RKO (cell line): ENCODE data around the gene GNAT1.
"Not testable (repeated sequence)": the region's sequence is repeated elsewhere in the genome, so short reads cannot be mapped to it uniquely, and the experiment has no call there.

Experiments
- DNase-seq: peaks from one replicate; pipeline ENCODE4 v3.0.0-alpha.2; 2016; ENCODE audit warnings: low spot score

GNAT1 gene

GRCh38 chr3:50242851-50243542, 51.6 kb downstream of the GNAT1 start:
- no peak for DNase-seq

DNA sequence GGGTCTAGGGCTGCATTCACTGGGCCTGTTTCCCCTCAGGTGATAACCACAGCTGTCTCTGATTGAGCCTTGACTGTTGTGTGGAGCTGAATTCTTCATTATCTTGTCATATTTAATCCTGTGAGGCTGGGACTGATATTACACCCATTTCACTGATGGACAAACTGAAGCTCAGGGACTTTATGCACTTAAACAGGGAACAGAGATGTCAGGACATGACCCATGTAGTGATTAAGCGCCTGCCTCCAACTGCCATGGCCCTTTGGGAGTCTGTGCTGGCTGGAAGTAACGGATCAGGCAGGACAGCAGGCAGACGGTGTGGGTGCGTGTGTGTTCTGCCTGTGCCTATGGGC, 52.1 kb downstream of the GNAT1 start:
- no peak for DNase-seq

- DNase-seq: not testable (repeated sequence)
Measured at GRCh38 chr3:50244813-50245212, 53.4 kb downstream of the GNAT1 start.

DNA sequence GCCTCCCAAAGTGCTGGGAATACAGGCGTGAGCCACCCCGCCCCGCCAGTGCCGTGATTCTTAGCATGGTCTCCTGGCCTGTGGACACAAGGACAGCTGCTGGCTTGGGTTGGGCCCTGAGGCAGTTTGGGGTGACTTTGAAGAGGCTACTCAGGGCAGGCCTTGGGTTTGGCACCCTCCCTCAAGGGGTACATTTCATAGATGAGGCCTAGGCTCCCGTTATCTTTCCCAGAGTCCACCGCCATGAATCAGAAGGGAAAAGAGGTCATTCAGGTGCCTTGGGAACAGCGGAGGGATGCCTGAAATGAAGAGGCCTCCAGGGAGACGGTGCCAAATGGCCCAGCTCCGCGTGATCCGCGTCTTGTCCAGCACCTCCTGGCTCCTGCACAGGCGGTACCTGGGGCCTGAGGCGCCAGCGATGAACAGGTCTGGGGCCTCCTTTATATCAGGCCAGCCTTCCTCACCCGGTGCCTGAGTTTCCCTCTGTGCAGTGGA, 53.9 kb downstream of the GNAT1 start:
- DNase-seq: no peak

DNA sequence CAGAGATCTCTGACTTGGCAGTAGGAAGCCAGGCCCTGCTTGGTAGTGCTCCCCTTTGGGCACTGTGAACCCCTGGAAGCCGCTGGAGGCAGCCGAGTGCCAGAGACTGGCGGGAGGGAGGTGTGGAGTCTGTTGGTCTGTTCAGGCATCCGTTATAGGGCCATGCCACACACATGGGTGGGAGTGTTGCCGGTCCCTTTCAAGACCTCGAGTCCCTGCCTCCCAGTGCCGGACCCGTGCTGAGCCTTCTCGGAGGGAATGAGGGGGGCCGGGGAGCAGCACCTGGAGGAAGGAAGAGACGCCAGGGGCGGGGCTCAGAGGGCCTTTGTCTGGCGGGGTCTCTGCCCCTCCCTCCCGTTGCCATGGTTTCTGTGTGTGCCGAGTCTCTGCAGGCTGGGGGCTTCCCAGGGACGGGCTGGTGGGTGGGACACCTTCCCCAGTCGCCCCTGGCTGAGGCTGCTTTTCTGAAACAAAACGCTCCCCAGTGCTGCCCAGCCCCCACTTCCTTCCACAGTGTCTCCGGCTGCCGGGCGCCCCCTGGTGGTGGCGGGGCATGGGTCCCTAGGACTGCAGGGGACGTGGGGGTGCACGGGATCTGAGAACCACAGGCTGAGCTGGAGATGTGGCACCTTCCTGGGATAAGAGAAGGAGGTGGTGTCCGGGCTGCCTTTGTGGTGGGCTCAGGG, 54.6 kb downstream of the GNAT1 start:
- peak; percentile 69 for DNase-seq

DNA sequence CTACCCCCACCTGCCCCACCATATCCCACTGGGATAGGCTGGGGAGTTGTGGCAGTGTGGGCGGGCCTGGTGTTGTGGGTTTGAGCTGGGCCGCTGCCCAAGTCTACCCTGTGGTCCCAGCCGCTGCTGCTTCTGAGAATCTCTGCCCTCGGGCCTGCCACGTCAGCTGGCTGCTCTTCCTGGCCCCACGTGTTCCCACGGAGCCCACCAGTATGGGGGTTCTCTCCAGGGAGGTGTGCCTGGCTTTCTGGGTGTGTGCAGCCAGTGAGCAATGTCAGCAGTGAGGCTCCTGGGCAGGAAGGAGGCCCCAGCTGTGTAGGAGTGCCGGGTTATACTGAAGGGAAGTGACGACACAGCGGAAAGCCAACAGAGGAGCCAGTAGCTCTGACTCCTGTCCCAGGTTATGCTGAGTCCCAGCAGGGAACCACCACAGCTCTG, 55.1 kb downstream of the GNAT1 start:
- no peak for DNase-seq
